ENCODE data around the gene LARGE1. TPM values are rescaled to one million over a fixed set of nuclear protein-coding genes. Genes with fewer than 3 reads are reported as not detected.

Gene LARGE1
- total and polyA plus RNA-seq, 2 of the 8 experiments (the other 6 are each of a cell fraction or from before 2014, with no cell fraction given) = 43.7 to 83.0 TPM

DNA sequence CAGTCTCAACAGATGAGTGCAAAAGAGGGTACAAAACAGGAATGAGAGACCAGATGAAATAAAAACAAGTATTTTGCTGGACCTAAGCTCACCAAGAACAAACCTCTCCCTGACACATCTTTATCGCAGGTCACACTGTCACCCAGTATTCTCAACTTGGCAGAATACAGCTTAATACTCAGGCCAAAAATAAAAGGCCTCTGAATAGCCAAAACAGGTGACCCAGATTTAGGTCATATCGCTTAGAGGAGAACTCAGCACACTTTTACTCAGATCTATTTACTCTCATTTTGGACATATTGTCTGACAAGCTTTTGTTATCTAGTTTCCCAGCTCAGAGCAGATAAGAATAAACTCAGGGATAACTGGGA lies 645.2 kb downstream of the LARGE1 start:
- H3K18ac ChIP-seq (ENCODE audit: extremely low read depth, low read length) = no peak overlapping the region
- no peak overlapping the region for H3K4ac ChIP-seq (replicated peaks; ENCODE audit: insufficient read length, low read depth, low read length)
- H3K4me2 ChIP-seq (ENCODE audit: insufficient read depth in 1 of 2, low read depth in 2 of 2, low read length in 2 of 2) = no peak overlapping the region
- H3K79me1 ChIP-seq (ENCODE audit: low read depth, low read length) = no peaks in the 10 kb centered on the region
- H3K56ac ChIP-seq (replicated peaks; ENCODE audit: insufficient read length, low read depth, low read length) = no peak overlapping the region
- no peak overlapping the region for H3K4me3 ChIP-seq (ENCODE audit: extremely low read depth in 1 of 4, insufficient read depth in 2 of 4, low read depth in 3 of 4, low read length in 4 of 4)
- POLR2A ChIA-PET (ENCODE audit: partially characterized antibody) = no interaction called here
- CTCF ChIA-PET (ENCODE audit: partially characterized antibody) = interaction anchor here (0.8 to 2.3 kb wide), 17 partner anchors 8 to 1069 kb away, joined by 3 to 9 read pairs (median 4); no protein-coding TSS in a partner anchor
- H2BK12ac ChIP-seq (ENCODE audit: low read depth, low read length) = no peak overlapping the region
- no peak overlapping the region for H2AK5ac ChIP-seq (ENCODE audit: low read depth, low read length)
- no peaks in the 10 kb centered on the region for H3K9me3 ChIP-seq (ENCODE audit: insufficient read depth in 2 of 2, low read depth in 1 of 2, low read length in 1 of 2)
- peaks cover 0 to 1% of the 10 kb centered on the region in 2 experiments for H4K20me1 ChIP-seq (replicated peaks in 1 of 2; ENCODE audit: control insufficient read depth in 1 of 2, insufficient read depth in 2 of 2, low read length in 2 of 2)
- no peak overlapping the region for H2BK5ac ChIP-seq (ENCODE audit: low read depth, low read length)
- no peak overlapping the region for H3K9ac ChIP-seq (replicated peaks in 1 of 4; ENCODE audit: extremely low read depth in 1 of 4, low read depth in 3 of 4, low read length in 3 of 4)
- FAIRE-seq (no peak), DNase-seq (ENCODE audit: low read depth in 1 of 2, low spot score in 2 of 2) (no peak)
- no peak overlapping the region for H3K23ac ChIP-seq (ENCODE audit: insufficient read length)
- no peaks in the 10 kb centered on the region for H3K79me2 ChIP-seq (ENCODE audit: control insufficient read depth in 1 of 2, insufficient read depth in 2 of 2, low read length in 2 of 2)
- H4K5ac ChIP-seq (ENCODE audit: insufficient read length, low read depth, low read length) = no peak overlapping the region
- H2AFZ ChIP-seq (ENCODE audit: low read length) = no peak overlapping the region
- no peaks in the 10 kb centered on the region; the same call in 1 of the 2 replicates for H3K23me2 ChIP-seq (ENCODE audit: low read depth, low read length)
- no peak overlapping the region for H4K8ac ChIP-seq (ENCODE audit: extremely low read depth, insufficient read depth, low read length)
- no peak overlapping the region for H2BK120ac ChIP-seq (replicated peaks; ENCODE audit: low read depth, low read length)
- 90% methylated on average over 2 of the region's 2 CpGs; no CpG with 5 or more reads in 1 of the 2 experiments for whole genome bisulfite sequencing, 2 experiments (ENCODE audit: extremely low coverage in 1 of 2, insufficient coverage in 1 of 2, insufficient read length in 1 of 2, insufficient replicate concordance in 2 of 2, low coverage in 1 of 2, low lambda C conversion rate in 2 of 2, missing lambda C conversion rate in 1 of 2)
- no peaks in the 10 kb centered on the region for H3K27me3 ChIP-seq (replicated peaks in 1 of 4; ENCODE audit: control insufficient read depth in 3 of 4, extremely low read depth in 1 of 4, insufficient read depth in 3 of 4, low read length in 3 of 4)
- H3K27ac ChIP-seq (ENCODE audit: low read depth, low read length) = no peak overlapping the region
- H3K36me3 ChIP-seq (ENCODE audit: control insufficient read depth in 2 of 4, insufficient read depth in 4 of 4, low read length in 3 of 4) = peaks cover 6 to 19% (median 10%) of the 10 kb centered on the region in 4 experiments; a peak in 5 of 8 replicates
- H3K14ac ChIP-seq (ENCODE audit: insufficient read length) = no peak overlapping the region
- H4K91ac ChIP-seq (replicated peaks; ENCODE audit: insufficient read length, low read length) = no peak overlapping the region
- no peak overlapping the region for H2BK15ac ChIP-seq (ENCODE audit: low read length)
- no peak overlapping the region for H2BK20ac ChIP-seq (ENCODE audit: low read length)
- no peaks in the 10 kb centered on the region for H3K4me1 ChIP-seq (replicated peaks in 1 of 4; ENCODE audit: control insufficient read depth in 3 of 4, insufficient read depth in 4 of 4, low read length in 3 of 4)
- TF ChIP-seq CHD2 (IDR thresholded peaks at IDR 0.05; ENCODE audit: low read length) (no peak), CHD1 (IDR thresholded peaks at IDR 0.05; ENCODE audit: low read depth, low read length) (no peak), BACH1 (IDR thresholded peaks at IDR 0.05; ENCODE audit: low read length) (no peak), SIN3A (conservative IDR thresholded peaks at IDR 0.05 in 1 of 2, IDR thresholded peaks at IDR 0.05 in 1 of 2; ENCODE audit: low read depth in 1 of 2, low read length in 2 of 2) (no peak), NANOG (IDR thresholded peaks at IDR 0.05; ENCODE audit: insufficient read depth, low read depth, low read length, poor library complexity, severe bottlenecking) (no peak), TAF7 (optimal IDR thresholded peaks at IDR 0.05; ENCODE audit: borderline replicate concordance, low read depth, low read length) (no peak)
- TF ChIP-seq, protein P1, sequence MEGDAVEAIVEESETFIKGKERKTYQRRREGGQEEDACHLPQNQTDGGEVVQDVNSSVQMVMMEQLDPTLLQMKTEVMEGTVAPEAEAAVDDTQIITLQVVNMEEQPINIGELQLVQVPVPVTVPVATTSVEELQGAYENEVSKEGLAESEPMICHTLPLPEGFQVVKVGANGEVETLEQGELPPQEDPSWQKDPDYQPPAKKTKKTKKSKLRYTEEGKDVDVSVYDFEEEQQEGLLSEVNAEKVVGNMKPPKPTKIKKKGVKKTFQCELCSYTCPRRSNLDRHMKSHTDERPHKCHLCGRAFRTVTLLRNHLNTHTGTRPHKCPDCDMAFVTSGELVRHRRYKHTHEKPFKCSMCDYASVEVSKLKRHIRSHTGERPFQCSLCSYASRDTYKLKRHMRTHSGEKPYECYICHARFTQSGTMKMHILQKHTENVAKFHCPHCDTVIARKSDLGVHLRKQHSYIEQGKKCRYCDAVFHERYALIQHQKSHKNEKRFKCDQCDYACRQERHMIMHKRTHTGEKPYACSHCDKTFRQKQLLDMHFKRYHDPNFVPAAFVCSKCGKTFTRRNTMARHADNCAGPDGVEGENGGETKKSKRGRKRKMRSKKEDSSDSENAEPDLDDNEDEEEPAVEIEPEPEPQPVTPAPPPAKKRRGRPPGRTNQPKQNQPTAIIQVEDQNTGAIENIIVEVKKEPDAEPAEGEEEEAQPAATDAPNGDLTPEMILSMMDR (IDR thresholded peaks at IDR 0.05; ENCODE audit: control extremely low read depth in 1 of 3, insufficient read depth in 1 of 3, low read depth in 1 of 3, low read length in 3 of 3) = no peak
- TF ChIP-seq, protein P2, sequence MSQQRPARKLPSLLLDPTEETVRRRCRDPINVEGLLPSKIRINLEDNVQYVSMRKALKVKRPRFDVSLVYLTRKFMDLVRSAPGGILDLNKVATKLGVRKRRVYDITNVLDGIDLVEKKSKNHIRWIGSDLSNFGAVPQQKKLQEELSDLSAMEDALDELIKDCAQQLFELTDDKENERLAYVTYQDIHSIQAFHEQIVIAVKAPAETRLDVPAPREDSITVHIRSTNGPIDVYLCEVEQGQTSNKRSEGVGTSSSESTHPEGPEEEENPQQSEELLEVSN (IDR thresholded peaks at IDR 0.05) = no peak
